Neural progenitor cell (in vitro differentiated cells): Measurements from ENCODE around the gene DNAJB8.

Source experiments
- EZH2 ChIP-seq: fragments of 200-600 bp; sonication (generic); IDR thresholded peaks from 2 replicates; pipeline ENCODE4 v1.6.1; 2017; ENCODE audit warnings: antibody characterized with exemption, mild to moderate bottlenecking, moderate library complexity
- TF ChIP-seq, protein P1 (sequence below): fragments of 200-600 bp; sonication (generic); IDR thresholded peaks from 2 replicates; pipeline ENCODE4 v1.5.1; 2017; ENCODE audit warnings: antibody characterized with exemption, mild to moderate bottlenecking

DNA sequence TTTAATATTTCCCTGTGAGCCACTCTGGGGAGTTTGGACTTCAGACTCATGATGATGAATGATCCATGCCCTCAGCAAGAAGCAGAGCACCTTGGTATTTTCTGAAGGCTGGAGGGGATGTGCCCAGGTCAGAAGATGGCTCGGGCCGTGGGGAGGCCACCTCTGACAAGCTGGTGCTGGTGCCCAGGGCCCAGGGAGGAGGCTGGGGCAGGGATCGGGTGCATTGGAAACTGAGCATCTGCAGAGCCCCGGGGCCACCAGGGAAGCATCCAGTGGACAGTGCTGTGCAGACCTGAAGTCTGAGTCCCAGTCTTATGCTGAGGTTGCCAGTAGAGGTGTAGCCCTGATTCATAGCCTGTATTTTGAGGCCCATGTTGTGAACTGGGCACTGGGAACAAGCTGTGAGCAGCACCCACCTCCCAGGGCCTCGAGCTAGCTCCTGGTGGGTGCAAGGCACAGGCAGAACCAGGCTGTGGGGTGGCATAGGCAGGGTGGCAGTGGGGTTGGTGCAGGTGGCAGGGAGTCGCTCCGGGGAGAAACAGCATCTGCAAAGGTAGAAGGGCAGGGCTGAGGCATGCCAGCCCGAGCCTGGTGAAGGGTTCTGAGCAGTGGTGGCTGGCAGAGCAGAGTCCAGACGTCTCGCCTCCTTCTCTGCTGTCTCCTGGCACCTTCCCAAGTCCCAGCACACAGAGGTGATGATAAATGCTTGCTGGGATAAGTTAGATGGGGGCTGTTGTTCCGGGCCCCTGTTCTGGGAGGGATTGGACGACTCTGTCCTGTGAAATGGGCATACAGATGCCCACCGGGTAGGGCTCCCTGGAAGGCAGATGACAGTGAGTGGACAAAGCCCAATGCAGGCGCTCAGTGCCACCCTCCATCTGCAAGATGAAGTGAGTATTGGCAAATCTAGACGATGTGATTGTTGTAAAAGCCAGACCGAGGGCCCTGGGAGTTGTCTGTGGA, 10.6 kb downstream of the DNAJB8 start:
- TF ChIP-seq, protein P1, sequence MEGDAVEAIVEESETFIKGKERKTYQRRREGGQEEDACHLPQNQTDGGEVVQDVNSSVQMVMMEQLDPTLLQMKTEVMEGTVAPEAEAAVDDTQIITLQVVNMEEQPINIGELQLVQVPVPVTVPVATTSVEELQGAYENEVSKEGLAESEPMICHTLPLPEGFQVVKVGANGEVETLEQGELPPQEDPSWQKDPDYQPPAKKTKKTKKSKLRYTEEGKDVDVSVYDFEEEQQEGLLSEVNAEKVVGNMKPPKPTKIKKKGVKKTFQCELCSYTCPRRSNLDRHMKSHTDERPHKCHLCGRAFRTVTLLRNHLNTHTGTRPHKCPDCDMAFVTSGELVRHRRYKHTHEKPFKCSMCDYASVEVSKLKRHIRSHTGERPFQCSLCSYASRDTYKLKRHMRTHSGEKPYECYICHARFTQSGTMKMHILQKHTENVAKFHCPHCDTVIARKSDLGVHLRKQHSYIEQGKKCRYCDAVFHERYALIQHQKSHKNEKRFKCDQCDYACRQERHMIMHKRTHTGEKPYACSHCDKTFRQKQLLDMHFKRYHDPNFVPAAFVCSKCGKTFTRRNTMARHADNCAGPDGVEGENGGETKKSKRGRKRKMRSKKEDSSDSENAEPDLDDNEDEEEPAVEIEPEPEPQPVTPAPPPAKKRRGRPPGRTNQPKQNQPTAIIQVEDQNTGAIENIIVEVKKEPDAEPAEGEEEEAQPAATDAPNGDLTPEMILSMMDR, result no peak
- no peak for TF ChIP-seq EZH2
